Stomach (tissue), 9 donors: ENCODE data around the gene KCNK3. TPM values are rescaled to one million over a fixed set of nuclear protein-coding genes. Genes with fewer than 3 reads are reported as not detected.

Experiments used
- DNase-seq, 2 donors: peaks; one replicate each; pipeline versions ENCODE4 v3.0.0 to v3.0.0-alpha.2; 2013 to 2019
- H3K27ac ChIP-seq, 5 donors: fragments of 200-600 bp in 4 of 5; sonication (generic) in 4 of 5; one replicate each; pipeline ENCODE4 v1.5.1; 2013 to 2019; ENCODE audit warnings: mild to moderate bottlenecking in 1 of 5, moderate library complexity in 1 of 5
- H3K27me3 ChIP-seq, 3 donors: fragments of 200-600 bp; sonication (generic); one replicate each; pipeline ENCODE4 v1.5.1; 2017 to 2019; ENCODE audit warnings: mixed run types in 1 of 3
- H3K36me3 ChIP-seq, 4 donors: fragments of 200-600 bp; sonication (generic); 1 replicate in 3 of 4; 2 replicates in 1 of 4; pipeline ENCODE4 v1.5.1; 2016 to 2019
- H3K4me1 ChIP-seq, 4 donors: fragments of 200-600 bp; sonication (generic); one replicate each; pipeline ENCODE4 v1.5.1; 2016 to 2019
- H3K4me3 ChIP-seq, 4 donors: fragments of 200-600 bp; sonication (generic) in 3 of 4; one replicate each; pipeline ENCODE4 v1.5.1; 2016 to 2019; ENCODE audit warnings: mild to moderate bottlenecking in 1 of 4
- H3K9me3 ChIP-seq, 4 donors: fragments of 200-600 bp; sonication (generic); one replicate each; pipeline ENCODE4 v1.5.1; 2016 to 2019
- CTCF ChIP-seq, 7 experiments: fragments of 450-650 bp in 4 of 7; fragments of 200-600 bp in 3 of 7; sonication (generic) in 3 of 7; IDR thresholded peaks; one replicate each; pipeline ENCODE4 v1.5.1; 2016 to 2019; ENCODE audit warnings: antibody characterized with exemption in 7 of 7, control low read depth in 2 of 7, mild to moderate bottlenecking in 1 of 7
- EP300 ChIP-seq: sonication (generic); formaldehyde crosslinking; IDR thresholded peaks from one replicate; pipeline ENCODE4 v1.6.1; 2017; ENCODE audit warnings: antibody characterized with exemption
- POLR2A ChIP-seq, 4 donors: fragments of 450-650 bp; IDR thresholded peaks; one replicate each; pipeline ENCODE4 v1.6.1; 2016; ENCODE audit warnings: antibody characterized with exemption in 4 of 4, control low read depth in 2 of 4, mild to moderate bottlenecking in 1 of 4, moderate library complexity in 1 of 4
- POLR2AphosphoS5 ChIP-seq, 3 donors: sonication (generic); formaldehyde crosslinking; IDR thresholded peaks; one replicate each; pipeline ENCODE4 v1.6.1; 2016; ENCODE audit warnings: antibody characterized with exemption in 3 of 3
- WGBS, 5 donors: extraction: QIAGEN DNeasy Blood & Tissue Kit in 3 of 5; methylation state at CpG; one replicate each; pipeline versions ENCODE4 v1.1.5 to v1.1.7; 2013 to 2018; 5-methylcytosine and 5-hydroxymethylcytosine counted together
- intact Hi-C: fragments of 100-400 bp; cut with DNase I; formaldehyde crosslinking; loops from one replicate; pipeline ENCODE4 v1.15.1; 2023; ENCODE audit warnings: low total_unique reads
- polyA plus RNA-seq, 3 donors: library from polyadenylated mRNA; stranded (reverse); fragments of 200-250 nt; gene quantifications; one replicate each; pipeline ENCODE4 v1.2.3, GENCODE V29; 2013
- total RNA-seq, 5 donors: library from RNA; depleted of rRNA; stranded (reverse); fragments of >200 nt; gene quantifications; one replicate each; pipeline versions ENCODE4 v1.1.0 to v1.2.3, GENCODE V29; 2014 to 2016
- donor health status: healthy with polysubstance abuse.
- donor health status: Bipolar disorder and iron deficiency.
- donor health status: healthy.

Gene KCNK3
- total and polyA plus RNA-seq, 8 donors, result 0.62 to 22.8 (median 1.9) TPM

DNA sequence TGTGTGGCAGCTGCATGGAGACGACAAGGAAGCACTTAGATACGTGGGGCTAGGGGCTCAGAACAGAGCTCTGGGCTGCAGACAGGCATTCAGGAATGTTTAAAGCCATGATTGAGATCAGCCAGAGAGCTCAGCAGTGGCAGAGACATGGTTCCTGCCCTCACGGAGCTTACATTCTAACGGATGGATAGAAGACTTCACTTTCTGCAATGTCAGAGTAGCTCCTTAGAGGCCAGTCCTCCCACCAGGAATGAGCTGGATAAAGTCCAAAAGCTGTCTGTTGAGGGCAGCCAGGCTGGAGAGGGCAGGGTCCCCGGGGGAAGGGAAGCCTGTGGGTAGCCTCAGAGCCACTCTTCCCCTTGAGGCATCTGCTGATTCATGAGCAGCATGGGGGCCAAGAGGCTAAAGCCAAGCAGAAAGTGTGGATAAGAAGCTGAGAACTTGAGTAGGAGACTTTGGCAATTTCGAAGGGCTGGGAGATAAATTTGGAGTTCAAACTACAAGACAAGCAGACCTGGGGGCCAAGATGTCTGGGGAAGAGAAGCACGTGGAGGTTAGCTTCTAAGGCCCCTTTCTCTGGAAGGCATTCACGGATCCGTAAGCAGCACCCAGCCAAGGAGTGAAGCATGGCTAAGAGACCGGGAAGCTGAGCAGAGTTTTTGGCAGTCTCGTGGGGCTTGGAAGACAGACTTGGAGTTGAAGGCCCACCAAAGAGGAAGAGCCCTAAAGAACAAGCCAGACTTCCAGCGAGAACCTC is 41.6 kb upstream of the KCNK3 start:
- peak in 1 of 2 donors; percentile 11 for DNase-seq
- WGBS, 5 donors, result 68 to 80% (median 76%) methylated on average over 12 of the region's 12 CpGs
- Histone ChIP-seq H3K4me3 (no peak overlapping the region), H3K27me3 (peaks cover 0 to 12% (median 0%) of the 10 kb centered on the region in 3 donors), H3K9me3 (no peaks in the 10 kb centered on the region), H3K27ac (peak overlapping the region in 4 of 5 donors; percentile 28 to 71 (median 59)), H3K4me1 (peaks cover 0 to 13% (median 3%) of the 10 kb centered on the region in 4 donors), H3K36me3 (no peaks in the 10 kb centered on the region)
- intact Hi-C loops, result no loop called here
- no peak for TF ChIP-seq CTCF (IDR thresholded peaks at IDR 0.05)
- no peak for TF ChIP-seq POLR2A (IDR thresholded peaks at IDR 0.05)
- TF ChIP-seq EP300, result no peak
- TF ChIP-seq POLR2AphosphoS5 (IDR thresholded peaks at IDR 0.05), result no peak

DNA sequence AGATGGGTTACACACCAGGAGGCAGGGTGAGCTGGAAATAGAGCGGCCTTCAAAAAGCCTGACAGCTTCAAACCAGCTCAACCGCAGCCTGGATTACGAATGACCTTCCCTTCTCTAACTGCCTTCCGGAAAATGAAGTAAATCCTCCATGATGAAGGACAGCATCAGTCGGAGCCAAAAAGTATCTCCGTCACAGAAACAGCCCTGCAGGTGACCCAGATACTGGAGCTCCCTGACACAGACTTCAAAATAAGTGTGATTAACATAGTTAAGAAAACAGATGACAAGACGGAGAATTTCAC is 41.1 kb upstream of the KCNK3 start:
- H3K27ac ChIP-seq, result peak overlapping the region in 4 of 5 donors; percentile 49 to 71 (median 59)
- intact Hi-C loops, result no loop called here
- WGBS, 5 donors, result 76 to 86% (median 81%) methylated on average over 7 of the region's 7 CpGs
- H3K36me3 ChIP-seq, result no peaks in the 10 kb centered on the region
- no peak for TF ChIP-seq POLR2AphosphoS5 (IDR thresholded peaks at IDR 0.05)
- no peak for TF ChIP-seq EP300
- TF ChIP-seq POLR2A (IDR thresholded peaks at IDR 0.05), result no peak
- TF ChIP-seq CTCF (IDR thresholded peaks at IDR 0.05), result no peak
- peak in 1 of 2 donors; percentile 2 for DNase-seq
- no peak overlapping the region for H3K4me3 ChIP-seq
- H3K27me3 ChIP-seq, result peaks cover 0 to 12% (median 0%) of the 10 kb centered on the region in 3 donors
- H3K9me3 ChIP-seq, result no peaks in the 10 kb centered on the region
- peaks cover 0 to 13% (median 3%) of the 10 kb centered on the region in 4 donors for H3K4me1 ChIP-seq

GRCh38 chr2:26651799-26652198 is 40.7 kb upstream of the KCNK3 start:
- TF ChIP-seq EP300, result no peak
- TF ChIP-seq CTCF (IDR thresholded peaks at IDR 0.05), result no peak
- TF ChIP-seq POLR2AphosphoS5 (IDR thresholded peaks at IDR 0.05), result no peak
- no peak for TF ChIP-seq POLR2A (IDR thresholded peaks at IDR 0.05)
- no peaks in the 10 kb centered on the region for H3K9me3 ChIP-seq
- no peak overlapping the region for H3K4me3 ChIP-seq
- WGBS, 5 donors, result 69 to 82% (median 79%) methylated on average over 7 of the region's 7 CpGs
- intact Hi-C loops, result no loop called here
- peaks cover 0 to 13% (median 3%) of the 10 kb centered on the region in 4 donors for H3K4me1 ChIP-seq
- H3K27ac ChIP-seq, result peak overlapping the region; percentile 5 to 71 (median 50)
- no peak for DNase-seq
- H3K27me3 ChIP-seq, result peaks cover 0 to 12% (median 0%) of the 10 kb centered on the region in 3 donors
- no peaks in the 10 kb centered on the region for H3K36me3 ChIP-seq

DNA sequence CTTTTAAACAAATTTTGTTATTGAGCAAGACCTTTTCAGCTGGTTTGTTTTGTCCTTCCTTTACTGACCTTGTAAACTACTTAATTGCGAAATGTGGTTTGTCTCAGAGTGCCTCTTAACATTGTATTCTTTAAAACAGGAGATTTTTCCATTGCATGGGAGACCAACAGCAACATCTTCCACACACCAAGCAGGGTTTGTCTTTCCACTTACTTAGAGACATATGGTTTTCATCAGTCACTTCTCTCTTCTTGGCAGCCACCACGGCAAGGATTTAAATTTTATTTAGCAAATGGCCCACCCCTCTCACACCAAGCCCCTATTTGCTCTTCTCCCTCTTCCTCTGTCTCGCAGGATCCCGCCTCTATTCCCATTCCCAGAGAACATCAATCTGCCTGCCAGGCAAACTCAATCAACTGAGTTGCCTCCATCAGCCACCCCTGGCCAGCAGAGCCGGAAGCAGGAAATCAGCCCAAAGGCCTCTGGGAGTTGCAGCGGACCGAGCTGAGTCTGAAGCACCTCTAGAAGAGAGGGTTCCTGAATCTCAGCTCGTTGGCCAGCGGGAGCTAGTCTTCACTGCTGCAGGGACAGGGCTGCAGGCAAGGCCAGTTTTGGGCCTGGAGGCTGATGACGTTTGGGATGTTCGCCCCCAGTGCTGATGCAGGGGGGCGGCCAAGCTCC is 40.0 kb upstream of the KCNK3 start:
- 54 to 72% (median 66%) methylated on average over 12 of the region's 12 CpGs for WGBS, 5 donors
- no peak overlapping the region for H3K4me3 ChIP-seq
- peaks cover 0 to 13% (median 3%) of the 10 kb centered on the region in 4 donors for H3K4me1 ChIP-seq
- no peak for TF ChIP-seq POLR2A (IDR thresholded peaks at IDR 0.05)
- no peak for TF ChIP-seq CTCF (IDR thresholded peaks at IDR 0.05)
- TF ChIP-seq EP300, result no peak
- TF ChIP-seq POLR2AphosphoS5 (IDR thresholded peaks at IDR 0.05), result peak in 1 of 3 donors; percentile 17
- H3K27ac ChIP-seq, result peak overlapping the region in 4 of 5 donors; percentile 49 to 68 (median 52)
- H3K27me3 ChIP-seq, result peaks cover 0 to 5% (median 0%) of the 10 kb centered on the region in 3 donors
- peak in 1 of 2 donors; percentile 85 for DNase-seq
- no peaks in the 10 kb centered on the region for H3K9me3 ChIP-seq
- intact Hi-C loops, result no loop called here
- no peaks in the 10 kb centered on the region for H3K36me3 ChIP-seq
